Measurements from ENCODE around the gene GPR75. TPM values are rescaled to one million over a fixed set of nuclear protein-coding genes. Genes with fewer than 3 reads are reported as not detected.

Gene GPR75
- polyA plus RNA-seq, 2 donors = 0.71 to 0.84 TPM

DNA sequence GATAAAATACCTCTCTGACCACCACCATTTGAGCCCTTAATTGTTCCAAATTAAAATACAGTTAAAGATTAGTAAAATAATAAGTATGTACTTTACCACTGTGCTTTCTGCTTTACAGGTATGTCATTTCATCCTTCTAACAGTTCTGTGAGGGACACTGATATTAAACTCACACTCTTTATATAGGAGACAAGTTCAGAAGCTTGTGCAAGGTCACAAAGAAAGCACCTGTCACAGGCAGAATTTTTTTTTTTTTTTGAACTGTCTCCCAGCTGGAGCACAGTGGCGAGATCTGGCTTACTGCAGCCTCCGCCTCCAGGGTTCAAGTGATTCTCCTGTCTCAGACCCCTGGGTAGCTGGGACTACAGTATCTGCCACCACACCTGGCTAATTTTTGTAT is 21.6 kb upstream of the GPR75 start:
- Histone ChIP-seq H3K27ac (ENCODE audit: low read depth in 2 of 2, low read length in 1 of 2) (no peak overlapping the region), H3K36me3 (ENCODE audit: control insufficient read depth in 2 of 2, insufficient read depth in 2 of 2, low read length in 1 of 2) (peaks cover 3 to 12% of the 10 kb centered on the region in 2 donors), H3K9me3 (ENCODE audit: control insufficient read depth in 2 of 2, insufficient read depth in 1 of 2, low read depth in 1 of 2, low read length in 1 of 2) (no peaks in the 10 kb centered on the region), H3K4me3 (ENCODE audit: low read depth in 1 of 2, low read length in 2 of 2) (no peak overlapping the region), H3K27me3 (ENCODE audit: control insufficient read depth in 1 of 2, insufficient read depth in 2 of 2, low read length in 2 of 2) (no peaks in the 10 kb centered on the region), H3K4me1 (ENCODE audit: control insufficient read depth in 2 of 2, insufficient read depth in 2 of 2, low read length in 1 of 2) (no peaks in the 10 kb centered on the region)
- WGBS, 2 donors = 97 to 100% methylated on average over 2 of the region's 2 CpGs

DNA sequence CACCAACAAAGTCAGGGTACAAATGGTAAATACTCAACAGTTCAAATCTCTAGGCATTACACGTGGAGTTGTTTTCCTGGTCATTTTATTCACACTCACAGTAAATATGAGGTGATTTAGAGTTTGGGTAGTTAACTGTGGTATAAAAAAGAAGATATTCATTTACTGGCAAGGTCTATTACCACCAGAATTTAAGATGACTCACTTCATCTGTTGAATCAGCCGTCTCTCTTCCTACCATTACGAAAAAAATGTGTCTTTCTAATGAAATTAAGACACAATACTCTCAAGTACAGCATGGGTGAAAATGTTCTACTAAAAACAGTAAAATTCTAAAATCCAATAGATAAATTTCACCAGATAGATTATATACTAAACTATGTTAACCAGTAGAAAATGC is 21.0 kb upstream of the GPR75 start:
- WGBS, 2 donors = 81 to 83% methylated on average over 3 of the region's 3 CpGs
- peaks cover 3 to 12% of the 10 kb centered on the region in 2 donors for H3K36me3 ChIP-seq (ENCODE audit: control insufficient read depth in 2 of 2, insufficient read depth in 2 of 2, low read length in 1 of 2)
- H3K4me3 ChIP-seq (ENCODE audit: low read depth in 1 of 2, low read length in 2 of 2) = no peak overlapping the region
- H3K27ac ChIP-seq (ENCODE audit: low read depth in 2 of 2, low read length in 1 of 2) = no peak overlapping the region
- H3K4me1 ChIP-seq (ENCODE audit: control insufficient read depth in 2 of 2, insufficient read depth in 2 of 2, low read length in 1 of 2) = no peaks in the 10 kb centered on the region
- no peaks in the 10 kb centered on the region for H3K27me3 ChIP-seq (ENCODE audit: control insufficient read depth in 1 of 2, insufficient read depth in 2 of 2, low read length in 2 of 2)
- no peaks in the 10 kb centered on the region for H3K9me3 ChIP-seq (ENCODE audit: control insufficient read depth in 2 of 2, insufficient read depth in 1 of 2, low read depth in 1 of 2, low read length in 1 of 2)

DNA sequence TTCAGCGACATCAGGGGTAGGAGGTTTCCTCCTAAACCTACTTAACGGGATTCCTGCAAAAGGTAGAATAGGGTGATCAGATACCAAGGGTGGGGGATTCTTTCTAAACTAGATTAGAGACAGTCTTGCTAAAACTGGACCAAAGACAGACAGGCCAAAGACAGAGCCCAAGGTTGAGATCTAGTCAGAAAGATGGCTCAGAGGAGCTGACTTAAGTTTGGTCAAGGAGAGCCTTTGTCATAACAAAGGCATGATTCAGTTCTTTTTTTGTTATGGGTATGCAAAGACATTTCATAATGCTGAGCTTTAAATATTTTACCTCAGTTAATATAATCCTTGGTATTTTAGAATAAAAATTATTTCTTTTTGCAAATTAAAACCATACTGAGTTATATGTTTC is 17.8 kb upstream of the GPR75 start:
- peaks cover 3 to 14% of the 10 kb centered on the region in 2 donors for H3K36me3 ChIP-seq (ENCODE audit: control insufficient read depth in 2 of 2, insufficient read depth in 2 of 2, low read length in 1 of 2)
- 97 to 99% methylated on average over 2 of the region's 2 CpGs for WGBS, 2 donors

DNA sequence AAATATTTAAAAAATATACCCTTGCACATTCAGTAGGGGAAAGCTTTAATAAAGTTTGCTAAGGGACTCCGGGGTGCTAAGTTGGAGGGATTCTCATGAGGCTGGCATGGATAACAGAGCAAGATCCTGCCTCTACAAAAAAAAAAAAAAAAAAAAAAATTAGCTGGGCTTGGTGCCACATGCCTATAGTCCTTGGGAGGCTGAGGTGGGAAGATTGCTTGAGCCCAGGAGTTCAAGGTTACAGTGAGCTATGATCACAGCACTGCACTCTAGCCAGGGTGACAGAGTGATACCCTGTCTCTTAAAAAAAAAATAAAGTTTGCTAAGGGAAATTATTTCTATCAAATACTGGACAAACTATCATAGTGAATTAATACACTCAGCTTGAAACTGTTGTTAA is 17.3 kb upstream of the GPR75 start:
- Histone ChIP-seq H3K27me3 (ENCODE audit: control insufficient read depth in 1 of 2, insufficient read depth in 2 of 2, low read length in 2 of 2) (no peaks in the 10 kb centered on the region), H3K36me3 (ENCODE audit: control insufficient read depth in 2 of 2, insufficient read depth in 2 of 2, low read length in 1 of 2) (peaks cover 0 to 14% of the 10 kb centered on the region in 2 donors), H3K9me3 (ENCODE audit: control insufficient read depth in 2 of 2, insufficient read depth in 1 of 2, low read depth in 1 of 2, low read length in 1 of 2) (no peaks in the 10 kb centered on the region), H3K27ac (ENCODE audit: low read depth in 2 of 2, low read length in 1 of 2) (no peak overlapping the region), H3K4me1 (ENCODE audit: control insufficient read depth in 2 of 2, insufficient read depth in 2 of 2, low read length in 1 of 2) (no peaks in the 10 kb centered on the region), H3K4me3 (ENCODE audit: low read depth in 1 of 2, low read length in 2 of 2) (no peak overlapping the region)
- WGBS, 2 donors = 40 to 44% methylated on average over 1 of the region's 1 CpG

More for the DNA sequence above, 17.8 kb upstream of the GPR75 start:
- H3K9me3 ChIP-seq (ENCODE audit: control insufficient read depth in 2 of 2, insufficient read depth in 1 of 2, low read depth in 1 of 2, low read length in 1 of 2) = no peaks in the 10 kb centered on the region
- H3K4me1 ChIP-seq (ENCODE audit: control insufficient read depth in 2 of 2, insufficient read depth in 2 of 2, low read length in 1 of 2) = no peaks in the 10 kb centered on the region
- H3K4me3 ChIP-seq (ENCODE audit: low read depth in 1 of 2, low read length in 2 of 2) = no peak overlapping the region
- H3K27me3 ChIP-seq (ENCODE audit: control insufficient read depth in 1 of 2, insufficient read depth in 2 of 2, low read length in 2 of 2) = no peaks in the 10 kb centered on the region
- no peak overlapping the region for H3K27ac ChIP-seq (ENCODE audit: low read depth in 2 of 2, low read length in 1 of 2)

DNA sequence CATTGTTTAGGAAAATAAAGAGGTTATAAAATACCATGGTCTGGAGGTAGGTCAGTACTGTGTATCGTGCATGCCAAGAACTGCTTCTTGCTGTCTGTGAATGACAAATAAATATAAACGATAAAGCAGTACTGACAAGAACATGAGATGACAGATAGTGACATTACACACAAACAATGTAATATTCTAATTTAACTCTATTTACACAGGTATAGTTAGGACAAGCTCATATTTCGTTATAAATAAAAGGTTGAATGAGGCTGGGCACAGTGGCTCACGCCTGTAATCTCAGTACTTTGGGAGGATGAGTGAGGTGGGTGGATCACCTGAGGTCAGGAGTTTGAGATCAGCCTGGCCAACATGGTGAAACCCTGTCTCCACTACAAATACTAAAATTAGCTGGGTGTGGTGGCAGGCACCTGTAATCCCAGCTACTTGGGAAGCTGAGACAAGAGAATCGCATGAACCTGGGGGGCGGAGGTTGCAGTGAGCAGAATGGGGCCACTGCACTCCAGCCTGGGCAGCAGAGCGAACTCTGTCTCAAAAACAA is 14.7 kb upstream of the GPR75 start:
- 93 to 95% methylated on average over 7 of the region's 7 CpGs for WGBS, 2 donors
- no peaks in the 10 kb centered on the region for H3K9me3 ChIP-seq (ENCODE audit: control insufficient read depth in 2 of 2, insufficient read depth in 1 of 2, low read depth in 1 of 2, low read length in 1 of 2)
- peaks cover 0 to 12% of the 10 kb centered on the region in 2 donors for H3K36me3 ChIP-seq (ENCODE audit: control insufficient read depth in 2 of 2, insufficient read depth in 2 of 2, low read length in 1 of 2)
- H3K4me3 ChIP-seq (ENCODE audit: low read depth in 1 of 2, low read length in 2 of 2) = no peak overlapping the region
- H3K27ac ChIP-seq (ENCODE audit: low read depth in 2 of 2, low read length in 1 of 2) = no peak overlapping the region
- no peaks in the 10 kb centered on the region for H3K27me3 ChIP-seq (ENCODE audit: control insufficient read depth in 1 of 2, insufficient read depth in 2 of 2, low read length in 2 of 2)
- no peaks in the 10 kb centered on the region for H3K4me1 ChIP-seq (ENCODE audit: control insufficient read depth in 2 of 2, insufficient read depth in 2 of 2, low read length in 1 of 2)

DNA sequence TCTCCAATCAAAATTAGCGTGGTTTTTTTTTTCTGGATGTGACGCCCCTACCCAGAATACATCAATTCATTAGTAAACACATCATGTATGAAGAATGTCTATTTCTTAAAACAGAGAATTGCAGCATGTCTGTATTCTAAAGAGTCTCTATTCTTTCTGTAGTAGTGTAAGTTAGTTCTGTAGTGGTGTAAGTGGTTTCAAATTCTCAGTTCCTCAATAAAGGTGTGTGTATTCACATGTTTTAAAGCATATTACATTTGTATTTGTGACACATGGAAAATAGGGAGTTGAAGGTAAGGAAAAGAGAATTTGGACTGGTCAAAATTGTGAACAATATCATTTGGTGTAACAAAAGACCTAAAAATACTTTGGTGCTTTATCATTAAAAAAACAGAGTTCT is 8.0 kb upstream of the GPR75 start:
- no peak overlapping the region for H3K27ac ChIP-seq (ENCODE audit: low read depth in 2 of 2, low read length in 1 of 2)
- no peaks in the 10 kb centered on the region for H3K9me3 ChIP-seq (ENCODE audit: control insufficient read depth in 2 of 2, insufficient read depth in 1 of 2, low read depth in 1 of 2, low read length in 1 of 2)
- 97 to 99% methylated on average over 2 of the region's 2 CpGs for WGBS, 2 donors
- no peaks in the 10 kb centered on the region for H3K27me3 ChIP-seq (ENCODE audit: control insufficient read depth in 1 of 2, insufficient read depth in 2 of 2, low read length in 2 of 2)
- no peak overlapping the region for H3K4me3 ChIP-seq (ENCODE audit: low read depth in 1 of 2, low read length in 2 of 2)
- no peaks in the 10 kb centered on the region for H3K4me1 ChIP-seq (ENCODE audit: control insufficient read depth in 2 of 2, insufficient read depth in 2 of 2, low read length in 1 of 2)
- peaks cover 0 to 3% of the 10 kb centered on the region in 2 donors for H3K36me3 ChIP-seq (ENCODE audit: control insufficient read depth in 2 of 2, insufficient read depth in 2 of 2, low read length in 1 of 2)

DNA sequence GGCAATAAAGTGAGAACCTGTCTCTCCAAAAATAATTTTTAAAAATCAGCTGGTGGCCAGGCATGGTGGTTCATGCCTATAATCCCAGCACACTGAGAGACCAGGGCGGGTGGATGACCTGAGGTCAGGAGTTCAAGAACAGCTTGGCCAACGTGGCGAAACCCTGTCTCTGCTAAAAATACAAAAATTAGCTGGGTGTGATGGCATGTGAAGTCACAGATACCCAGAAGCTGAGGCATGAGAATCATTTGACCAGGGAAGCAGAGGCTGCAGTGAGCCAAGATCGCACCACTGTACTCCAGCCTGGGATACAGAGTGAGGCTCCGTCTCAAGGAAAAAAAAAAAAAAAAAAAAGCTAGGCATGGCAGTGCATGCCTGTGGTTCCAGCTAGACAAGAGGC is 7.4 kb upstream of the GPR75 start:
- 92 to 94% methylated on average over 5 of the region's 5 CpGs for WGBS, 2 donors

DNA sequence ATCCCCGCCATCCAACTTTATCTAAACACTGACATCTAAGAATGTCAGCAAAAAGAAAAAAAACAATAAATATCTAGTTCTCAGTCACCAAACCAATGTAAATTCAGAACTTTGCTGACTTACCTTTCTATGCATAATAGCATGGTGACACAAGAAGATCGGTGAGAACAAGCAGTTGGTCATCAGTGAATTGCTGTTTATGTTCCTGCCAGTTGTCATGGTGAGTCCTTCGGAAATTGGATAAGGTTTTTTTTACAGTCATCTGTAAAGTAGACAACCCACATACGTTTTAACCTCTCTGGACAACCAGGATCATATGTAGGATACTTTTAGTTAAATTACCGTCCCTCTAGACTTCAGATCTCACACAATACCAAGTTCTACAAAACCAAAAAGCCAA is 6.2 kb upstream of the GPR75 start:
- WGBS, 2 donors = 85 to 86% methylated on average over 5 of the region's 5 CpGs
- H3K27ac ChIP-seq (ENCODE audit: low read depth in 2 of 2, low read length in 1 of 2) = no peak overlapping the region
- no peaks in the 10 kb centered on the region for H3K27me3 ChIP-seq (ENCODE audit: control insufficient read depth in 1 of 2, insufficient read depth in 2 of 2, low read length in 2 of 2)
- no peaks in the 10 kb centered on the region for H3K9me3 ChIP-seq (ENCODE audit: control insufficient read depth in 2 of 2, insufficient read depth in 1 of 2, low read depth in 1 of 2, low read length in 1 of 2)
- H3K36me3 ChIP-seq (ENCODE audit: control insufficient read depth in 2 of 2, insufficient read depth in 2 of 2, low read length in 1 of 2) = peaks cover 0 to 3% of the 10 kb centered on the region in 2 donors
- no peak overlapping the region for H3K4me3 ChIP-seq (ENCODE audit: low read depth in 1 of 2, low read length in 2 of 2)
- no peaks in the 10 kb centered on the region for H3K4me1 ChIP-seq (ENCODE audit: control insufficient read depth in 2 of 2, insufficient read depth in 2 of 2, low read length in 1 of 2)

More for the DNA sequence above, 7.4 kb upstream of the GPR75 start:
- H3K4me3 ChIP-seq (ENCODE audit: low read depth in 1 of 2, low read length in 2 of 2) = no peak overlapping the region
- no peaks in the 10 kb centered on the region for H3K4me1 ChIP-seq (ENCODE audit: control insufficient read depth in 2 of 2, insufficient read depth in 2 of 2, low read length in 1 of 2)
- no peak overlapping the region for H3K27ac ChIP-seq (ENCODE audit: low read depth in 2 of 2, low read length in 1 of 2)
- H3K36me3 ChIP-seq (ENCODE audit: control insufficient read depth in 2 of 2, insufficient read depth in 2 of 2, low read length in 1 of 2) = peaks cover 0 to 3% of the 10 kb centered on the region in 2 donors
- H3K9me3 ChIP-seq (ENCODE audit: control insufficient read depth in 2 of 2, insufficient read depth in 1 of 2, low read depth in 1 of 2, low read length in 1 of 2) = no peaks in the 10 kb centered on the region
- H3K27me3 ChIP-seq (ENCODE audit: control insufficient read depth in 1 of 2, insufficient read depth in 2 of 2, low read length in 2 of 2) = no peaks in the 10 kb centered on the region

DNA sequence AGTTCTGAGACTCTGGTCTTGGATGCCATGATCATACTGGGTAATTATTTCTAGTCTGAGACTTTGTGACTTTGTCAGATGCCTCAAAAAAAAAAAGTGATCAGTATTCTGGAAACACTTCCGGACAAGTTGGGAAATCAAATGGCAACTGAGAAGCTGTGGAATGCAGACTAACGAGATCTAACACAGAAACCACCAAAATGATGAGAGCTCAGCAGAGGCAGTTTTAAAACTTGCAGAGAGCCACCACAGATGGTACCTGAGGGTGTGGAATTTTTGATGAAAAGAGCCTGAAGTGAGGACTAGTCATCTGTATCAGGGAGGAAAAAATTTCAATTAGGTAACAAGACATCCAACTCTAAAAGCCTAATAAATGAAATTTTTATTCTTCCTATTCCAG is 5.5 kb upstream of the GPR75 start:
- no peaks in the 10 kb centered on the region for H3K4me1 ChIP-seq (ENCODE audit: control insufficient read depth in 2 of 2, insufficient read depth in 2 of 2, low read length in 1 of 2)
- no peaks in the 10 kb centered on the region for H3K27me3 ChIP-seq (ENCODE audit: control insufficient read depth in 1 of 2, insufficient read depth in 2 of 2, low read length in 2 of 2)
- no peaks in the 10 kb centered on the region for H3K9me3 ChIP-seq (ENCODE audit: control insufficient read depth in 2 of 2, insufficient read depth in 1 of 2, low read depth in 1 of 2, low read length in 1 of 2)
- peaks cover 0 to 3% of the 10 kb centered on the region in 2 donors for H3K36me3 ChIP-seq (ENCODE audit: control insufficient read depth in 2 of 2, insufficient read depth in 2 of 2, low read length in 1 of 2)
- WGBS, 2 donors = 57 to 63% methylated on average over 2 of the region's 2 CpGs
- H3K4me3 ChIP-seq (ENCODE audit: low read depth in 1 of 2, low read length in 2 of 2) = no peak overlapping the region
- no peak overlapping the region for H3K27ac ChIP-seq (ENCODE audit: low read depth in 2 of 2, low read length in 1 of 2)

DNA sequence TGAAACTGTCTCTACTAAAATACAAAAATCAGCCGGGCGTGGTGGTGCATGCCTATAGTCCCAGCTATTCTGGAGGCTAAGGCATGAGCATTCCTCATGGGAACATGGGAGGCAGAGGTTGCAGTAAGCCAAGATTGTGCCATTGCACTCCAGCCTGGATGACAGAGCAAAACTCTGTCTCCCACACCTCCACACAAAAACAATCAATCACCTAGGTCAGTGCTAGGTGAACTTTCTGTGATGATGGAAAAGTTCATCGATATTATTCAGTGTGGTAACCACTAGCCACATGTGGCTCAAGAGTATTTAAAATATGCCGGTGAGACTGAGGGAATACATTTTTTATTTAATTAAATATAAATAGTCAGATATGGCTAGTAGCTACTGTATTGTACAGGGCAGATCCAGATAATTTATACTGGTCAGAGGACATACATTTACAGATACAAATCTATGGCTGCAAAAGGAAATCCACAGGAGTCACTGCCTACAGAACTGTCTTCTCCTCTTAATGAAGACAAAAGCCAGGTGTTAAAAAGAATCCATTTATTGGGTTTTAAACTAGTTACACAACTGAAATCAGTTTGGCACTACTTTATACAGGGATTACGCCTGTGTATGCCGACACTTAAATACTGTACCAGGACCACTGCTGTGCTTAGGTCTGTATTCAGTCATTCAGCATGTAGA is 3.9 kb upstream of the GPR75 start:
- H3K4me1 ChIP-seq (ENCODE audit: control insufficient read depth in 2 of 2, insufficient read depth in 2 of 2, low read length in 1 of 2) = peaks cover 2% of the 10 kb centered on the region in 2 donors
- no peak overlapping the region for H3K27ac ChIP-seq (ENCODE audit: low read depth in 2 of 2, low read length in 1 of 2)
- WGBS, 2 donors = 94 to 98% methylated on average over 6 of the region's 6 CpGs
- H3K27me3 ChIP-seq (ENCODE audit: control insufficient read depth in 1 of 2, insufficient read depth in 2 of 2, low read length in 2 of 2) = no peaks in the 10 kb centered on the region
- H3K9me3 ChIP-seq (ENCODE audit: control insufficient read depth in 2 of 2, insufficient read depth in 1 of 2, low read depth in 1 of 2, low read length in 1 of 2) = no peaks in the 10 kb centered on the region
- H3K36me3 ChIP-seq (ENCODE audit: control insufficient read depth in 2 of 2, insufficient read depth in 2 of 2, low read length in 1 of 2) = peaks cover 0 to 3% of the 10 kb centered on the region in 2 donors
- no peak overlapping the region for H3K4me3 ChIP-seq (ENCODE audit: low read depth in 1 of 2, low read length in 2 of 2)

All from esophagus (tissue), 2 donors.